Activated effector memory CD4-positive, alpha-beta T cell treated with anti-CD3 and anti-CD28 coated beads, Interleukin-2, amount 50 U/mL, for 16 hours (primary cell): ENCODE measurements around the gene GDA.

Source experiments
- DNase-seq: peaks from one replicate; pipeline ENCODE4 v3.0.0-alpha.2; 2020

GDA gene

GRCh38 chr9:72149231-72149975, at the start of gene GDA:
Gene GDA (plus strand): TSS chr9:72149440. CDS start chr9:72149560, 120 bp downstream.
- DNase-seq: no peak

GRCh38 chr9:72102520-72102919, 46.7 kb upstream of the GDA start:
- DNase-seq: no peak

GRCh38 chr9:72113056-72113455, 36.2 kb upstream of the GDA start:
- DNase-seq: no peak

GRCh38 chr9:72119853-72120252, 29.4 kb upstream of the GDA start:
- DNase-seq: no peak

GRCh38 chr9:72124947-72125346, 24.3 kb upstream of the GDA start:
- DNase-seq: no peak

- DNase-seq: no peak
These were observed 21.5 kb upstream of the GDA start for GRCh38 chr9:72127753-72128152.

- no peak for DNase-seq
These were observed 20.7 kb upstream of the GDA start for GRCh38 chr9:72128526-72128925.

GRCh38 chr9:72129271-72130156, 19.7 kb upstream of the GDA start:
- DNase-seq: no peak

GRCh38 chr9:72130321-72130720, 18.9 kb upstream of the GDA start:
- DNase-seq: no peak

- no peak for DNase-seq
These were observed 18.0 kb upstream of the GDA start for GRCh38 chr9:72131206-72131605.

- no peak for DNase-seq
These were observed 17.2 kb upstream of the GDA start for GRCh38 chr9:72132052-72132451.

- DNase-seq: no peak
These were observed 15.7 kb upstream of the GDA start for GRCh38 chr9:72133365-72134035.

- no peak for DNase-seq
These were observed 14.4 kb upstream of the GDA start for GRCh38 chr9:72134801-72135200.

- DNase-seq: no peak
These were observed 11.4 kb upstream of the GDA start for GRCh38 chr9:72137697-72138365.

GRCh38 chr9:72139226-72139625, 10.0 kb upstream of the GDA start:
- no peak for DNase-seq

GRCh38 chr9:72140586-72140985, 8.7 kb upstream of the GDA start:
- DNase-seq: no peak

GRCh38 chr9:72141484-72141883, 7.8 kb upstream of the GDA start:
- DNase-seq: no peak

- DNase-seq: no peak
These were observed 4.3 kb upstream of the GDA start for GRCh38 chr9:72144756-72145492.

GRCh38 chr9:72145733-72146505, 3.3 kb upstream of the GDA start:
- no peak for DNase-seq

- no peak for DNase-seq
These were observed 1.6 kb upstream of the GDA start for GRCh38 chr9:72147676-72148075.

- DNase-seq: no peak
These were observed 887 bp downstream of the GDA start for GRCh38 chr9:72150127-72150526.

- no peak for DNase-seq
These were observed 1.4 kb downstream of the GDA start for GRCh38 chr9:72150661-72151060.
